Loucy (cell line): ENCODE measurements around the gene SYNJ1.

Experiments used
- H2AFZ ChIP-seq: fragments of 200-600 bp; sonication (generic); 2 replicates; pipeline ENCODE4 v1.6.0; 2016; ENCODE audit warnings: antibody characterized with exemption, mild to moderate bottlenecking, low read length, moderate library complexity
- H3F3A ChIP-seq: fragments of 200-600 bp; 2 replicates; pipeline ENCODE4 v1.6.0; 2016; ENCODE audit warnings: antibody characterized with exemption, low read depth, mild to moderate bottlenecking
- H3K27me3 ChIP-seq: fragments of 200-600 bp; sonication (generic); 2 replicates; pipeline ENCODE4 v1.6.1; 2014; ENCODE audit warnings: low read length, mild to moderate bottlenecking; ENCODE audit not compliant: insufficient read depth, poor library complexity, severe bottlenecking
- H3K36me3 ChIP-seq: fragments of 200-600 bp; sonication (generic); 2 replicates; pipeline ENCODE4 v1.6.1; 2016; ENCODE audit warnings: low read length; ENCODE audit not compliant: insufficient read depth
- H3K4me1 ChIP-seq: fragments of 200-600 bp; sonication (generic); 2 replicates; pipeline ENCODE4 v1.5.1; 2014; ENCODE audit warnings: low read length, mild to moderate bottlenecking; ENCODE audit not compliant: insufficient read depth, poor library complexity, severe bottlenecking
- H3K4me2 ChIP-seq: fragments of 200-600 bp; sonication (generic); 2 replicates; pipeline ENCODE4 v1.6.0; 2014; ENCODE audit warnings: antibody characterized with exemption, low read length, low read depth, mild to moderate bottlenecking; ENCODE audit not compliant: poor library complexity, severe bottlenecking
- H3K4me3 ChIP-seq: fragments of 200-600 bp; sonication (generic); 2 replicates; pipeline ENCODE4 v1.5.1; 2014; ENCODE audit warnings: low read length, mild to moderate bottlenecking, mixed read lengths; ENCODE audit not compliant: poor library complexity, severe bottlenecking
- H3K79me2 ChIP-seq: fragments of 200-600 bp; sonication (generic); 2 replicates; pipeline ENCODE4 v1.6.1; 2014; ENCODE audit warnings: low read length; ENCODE audit not compliant: insufficient read depth
- H3K9ac ChIP-seq: fragments of 200-600 bp; sonication (generic); 2 replicates; pipeline ENCODE4 v1.6.0; 2014; ENCODE audit warnings: mild to moderate bottlenecking, low read depth, low read length, moderate library complexity; ENCODE audit not compliant: poor library complexity, severe bottlenecking
- H3K9me2 ChIP-seq: fragments of 200-600 bp; sonication (generic); replicated peaks from 2 replicates; pipeline ENCODE4 v1.6.1; 2016; ENCODE audit warnings: low read depth, low read length, mixed read lengths
- H3K9me3 ChIP-seq: fragments of 200-600 bp; sonication (generic); 2 replicates; pipeline ENCODE4 v1.6.1; 2014; ENCODE audit warnings: mild to moderate bottlenecking, antibody characterized with exemption, low read length, low read depth; ENCODE audit not compliant: insufficient read depth
- H4K20me1 ChIP-seq: fragments of 200-600 bp; sonication (generic); 2 replicates; pipeline ENCODE4 v1.6.0; 2014; ENCODE audit warnings: antibody characterized with exemption, low read length, mild to moderate bottlenecking; ENCODE audit not compliant: insufficient read depth, poor library complexity, severe bottlenecking
- EZH2phosphoT487 ChIP-seq: fragments of 200-600 bp; IDR thresholded peaks from 2 replicates; pipeline ENCODE4 v1.6.1; 2018; ENCODE audit warnings: antibody characterized with exemption, mild to moderate bottlenecking, moderate library complexity, borderline replicate concordance
- TF ChIP-seq, protein P1 (sequence below): fragments of 200-600 bp; sonication (generic); conservative IDR thresholded peaks from 2 replicates; pipeline ENCODE4 v1.5.1; 2014; ENCODE audit warnings: mild to moderate bottlenecking, antibody characterized with exemption, low read length

Gene SYNJ1

DNA sequence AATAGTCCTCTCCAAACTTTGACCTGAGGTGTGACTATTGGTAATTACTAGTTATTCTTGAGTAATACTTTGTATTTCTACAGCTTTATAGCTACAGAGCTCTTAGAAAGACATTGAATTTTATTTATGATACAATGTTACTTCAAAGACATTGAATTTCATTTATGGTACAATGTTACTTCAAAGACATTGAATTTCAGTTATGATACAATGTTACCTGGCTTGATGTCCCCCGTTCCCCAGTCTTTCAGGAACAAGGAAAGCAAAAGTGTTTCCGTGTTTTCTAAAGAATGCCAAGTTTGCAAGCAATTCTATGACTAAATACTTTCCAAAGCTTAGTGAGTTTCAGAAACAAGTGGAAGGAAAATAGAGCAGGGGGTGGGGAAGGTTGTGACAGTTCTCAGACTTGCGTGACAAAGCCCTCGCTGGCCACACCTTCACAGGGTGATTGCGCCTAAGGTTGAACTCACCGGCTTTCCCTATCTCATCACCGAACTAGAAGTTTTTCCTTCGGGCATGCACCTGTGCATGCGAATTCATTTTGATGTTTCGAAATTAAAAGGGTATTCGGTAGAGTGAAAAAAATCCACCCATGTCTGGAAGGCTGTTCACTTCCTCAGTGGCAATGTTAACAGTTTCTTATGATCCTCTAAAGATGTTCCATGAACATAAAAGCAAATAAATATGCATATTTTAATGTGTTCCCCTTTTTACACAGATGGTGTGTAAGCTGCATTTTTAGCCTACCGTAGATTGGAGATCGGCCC is 44.7 kb upstream of the SYNJ1 start:
- no peaks in the 10 kb centered on the region for H3K9me2 ChIP-seq
- H3K27me3 ChIP-seq, result no peaks in the 10 kb centered on the region
- peak overlapping the region; percentile 93 for H3K9ac ChIP-seq
- no peaks in the 10 kb centered on the region for H3K9me3 ChIP-seq
- H3K4me3 ChIP-seq, result peak overlapping the region; percentile 90
- H3K4me2 ChIP-seq, result peak overlapping the region; percentile 79
- peaks cover 28% of the 10 kb centered on the region for H3K4me1 ChIP-seq
- H3F3A ChIP-seq, result no peaks in the 10 kb centered on the region
- H2AFZ ChIP-seq, result peak overlapping the region; percentile 90
- TF ChIP-seq EZH2phosphoT487, result no peak
- TF ChIP-seq, protein P1, sequence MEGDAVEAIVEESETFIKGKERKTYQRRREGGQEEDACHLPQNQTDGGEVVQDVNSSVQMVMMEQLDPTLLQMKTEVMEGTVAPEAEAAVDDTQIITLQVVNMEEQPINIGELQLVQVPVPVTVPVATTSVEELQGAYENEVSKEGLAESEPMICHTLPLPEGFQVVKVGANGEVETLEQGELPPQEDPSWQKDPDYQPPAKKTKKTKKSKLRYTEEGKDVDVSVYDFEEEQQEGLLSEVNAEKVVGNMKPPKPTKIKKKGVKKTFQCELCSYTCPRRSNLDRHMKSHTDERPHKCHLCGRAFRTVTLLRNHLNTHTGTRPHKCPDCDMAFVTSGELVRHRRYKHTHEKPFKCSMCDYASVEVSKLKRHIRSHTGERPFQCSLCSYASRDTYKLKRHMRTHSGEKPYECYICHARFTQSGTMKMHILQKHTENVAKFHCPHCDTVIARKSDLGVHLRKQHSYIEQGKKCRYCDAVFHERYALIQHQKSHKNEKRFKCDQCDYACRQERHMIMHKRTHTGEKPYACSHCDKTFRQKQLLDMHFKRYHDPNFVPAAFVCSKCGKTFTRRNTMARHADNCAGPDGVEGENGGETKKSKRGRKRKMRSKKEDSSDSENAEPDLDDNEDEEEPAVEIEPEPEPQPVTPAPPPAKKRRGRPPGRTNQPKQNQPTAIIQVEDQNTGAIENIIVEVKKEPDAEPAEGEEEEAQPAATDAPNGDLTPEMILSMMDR, result no peak
- peaks cover 54% of the 10 kb centered on the region for H3K79me2 ChIP-seq
- H3K36me3 ChIP-seq, result no peaks in the 10 kb centered on the region; the same call in 1 of the 2 replicates
- peaks cover 36% of the 10 kb centered on the region for H4K20me1 ChIP-seq

DNA sequence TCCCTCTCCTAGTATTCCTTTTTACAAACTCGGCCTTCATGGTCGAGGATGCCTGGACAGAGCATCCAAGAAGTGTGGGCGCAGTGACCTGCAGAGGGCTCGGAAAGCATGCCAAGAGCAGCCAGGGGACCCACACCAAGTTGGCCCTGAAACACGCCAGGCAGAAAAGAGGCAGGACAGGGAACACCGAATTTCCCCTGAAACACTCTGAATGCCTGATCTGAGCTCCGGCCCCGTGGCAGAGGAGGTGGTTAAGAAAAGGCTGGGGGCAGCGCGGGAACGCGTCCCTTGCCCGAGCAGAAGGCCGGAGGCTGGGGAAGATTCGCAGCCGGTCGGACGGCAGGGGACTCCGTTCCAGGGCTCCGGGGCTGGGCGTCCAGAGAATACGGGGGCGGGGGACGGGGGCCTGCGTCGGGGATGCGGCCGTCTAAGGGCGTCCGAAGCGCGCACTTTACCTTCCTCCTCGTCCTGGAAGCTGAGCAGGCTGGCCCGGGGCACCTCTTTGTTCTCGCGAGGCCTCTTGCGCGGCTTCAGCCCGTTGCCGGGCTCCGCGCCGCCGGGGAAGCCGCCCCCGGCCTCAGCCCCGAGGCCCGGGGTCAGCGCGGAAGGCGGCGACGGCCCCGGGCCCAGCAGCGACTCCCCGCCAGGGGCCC is 43.2 kb upstream of the SYNJ1 start:
- Histone ChIP-seq H3K4me3 (peak overlapping the region; percentile 95), H3K9me3 (no peaks in the 10 kb centered on the region), H3K9me2 (no peaks in the 10 kb centered on the region), H3K9ac (peak overlapping the region; percentile 91), H3F3A (no peaks in the 10 kb centered on the region), H3K79me2 (peaks cover 68% of the 10 kb centered on the region), H3K27me3 (no peaks in the 10 kb centered on the region), H3K36me3 (no peaks in the 10 kb centered on the region; the same call in 1 of the 2 replicates), H3K4me1 (peaks cover 42% of the 10 kb centered on the region), H3K4me2 (peak overlapping the region; percentile 89), H2AFZ (peak overlapping the region; percentile 55; the same call in 1 of the 2 replicates), H4K20me1 (peaks cover 51% of the 10 kb centered on the region)
- TF ChIP-seq, protein P1, result no peak
- no peak for TF ChIP-seq EZH2phosphoT487

DNA sequence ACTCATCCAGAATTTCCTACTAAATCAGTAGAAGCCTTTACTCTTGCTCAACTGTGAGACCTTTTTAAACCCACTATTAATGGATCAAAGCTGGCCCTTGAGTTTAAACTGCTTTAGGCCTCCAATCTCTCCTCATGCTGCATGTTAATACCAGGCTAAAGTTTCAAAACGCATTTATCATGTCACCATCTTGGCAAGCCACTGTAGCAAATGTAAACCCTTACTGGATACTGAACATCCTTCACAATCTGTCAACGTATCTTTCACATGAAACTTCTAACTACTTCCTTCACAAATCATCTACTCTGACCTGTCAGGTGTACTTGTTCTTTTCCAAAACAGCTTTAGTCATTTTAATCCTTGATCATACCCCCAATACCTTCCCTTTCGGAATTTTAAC is 40.7 kb upstream of the SYNJ1 start:
- no peaks in the 10 kb centered on the region for H3F3A ChIP-seq
- TF ChIP-seq EZH2phosphoT487, result no peak
- TF ChIP-seq, protein P1, result no peak
- H3K4me2 ChIP-seq, result peak overlapping the region; percentile 89
- H3K79me2 ChIP-seq, result peaks cover 91% of the 10 kb centered on the region
- peaks cover 58% of the 10 kb centered on the region for H3K4me1 ChIP-seq
- no peak overlapping the region for H2AFZ ChIP-seq
- H3K4me3 ChIP-seq, result peak overlapping the region; percentile 95
- no peaks in the 10 kb centered on the region for H3K9me3 ChIP-seq
- no peaks in the 10 kb centered on the region for H3K9me2 ChIP-seq
- H3K36me3 ChIP-seq, result peaks cover 13% of the 10 kb centered on the region
- peaks cover 70% of the 10 kb centered on the region for H4K20me1 ChIP-seq
- H3K9ac ChIP-seq, result peak overlapping the region; percentile 91
- H3K27me3 ChIP-seq, result no peaks in the 10 kb centered on the region
